Hypothalamus (tissue), 51 donors: ENCODE measurements around the gene CAPN10.
"Not testable (repeated sequence)": the region's sequence is repeated elsewhere in the genome, so short reads cannot be mapped to it uniquely, and the experiment has no call there.

Experiments used
- DNase-seq, 51 donors: peaks; one replicate each; lab custom pipeline; 2025; lab: John Stamatoyannopoulos, UW

CAPN10 gene

DNA sequence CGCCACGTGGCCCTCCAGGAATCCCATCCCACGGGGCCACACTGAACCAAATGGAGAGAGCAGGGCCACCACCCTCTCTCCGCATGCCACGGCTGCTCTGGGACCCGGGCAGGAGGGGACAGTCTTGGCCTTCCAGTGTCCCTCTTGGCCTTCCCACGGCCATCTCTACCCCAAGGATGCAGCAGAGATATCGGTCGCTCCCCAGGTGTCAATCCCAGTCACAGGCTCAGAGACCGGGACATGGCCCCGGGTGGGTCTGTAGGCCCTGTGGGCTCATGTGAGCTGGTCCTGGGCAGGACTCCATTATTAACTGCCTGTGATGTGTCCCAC is 15.3 kb downstream of the CAPN10 start:
- DNase-seq: no peak

- DNase-seq: no peak
Measured at GRCh38 chr2:240602266-240603050, 15.9 kb downstream of the CAPN10 start.

DNA sequence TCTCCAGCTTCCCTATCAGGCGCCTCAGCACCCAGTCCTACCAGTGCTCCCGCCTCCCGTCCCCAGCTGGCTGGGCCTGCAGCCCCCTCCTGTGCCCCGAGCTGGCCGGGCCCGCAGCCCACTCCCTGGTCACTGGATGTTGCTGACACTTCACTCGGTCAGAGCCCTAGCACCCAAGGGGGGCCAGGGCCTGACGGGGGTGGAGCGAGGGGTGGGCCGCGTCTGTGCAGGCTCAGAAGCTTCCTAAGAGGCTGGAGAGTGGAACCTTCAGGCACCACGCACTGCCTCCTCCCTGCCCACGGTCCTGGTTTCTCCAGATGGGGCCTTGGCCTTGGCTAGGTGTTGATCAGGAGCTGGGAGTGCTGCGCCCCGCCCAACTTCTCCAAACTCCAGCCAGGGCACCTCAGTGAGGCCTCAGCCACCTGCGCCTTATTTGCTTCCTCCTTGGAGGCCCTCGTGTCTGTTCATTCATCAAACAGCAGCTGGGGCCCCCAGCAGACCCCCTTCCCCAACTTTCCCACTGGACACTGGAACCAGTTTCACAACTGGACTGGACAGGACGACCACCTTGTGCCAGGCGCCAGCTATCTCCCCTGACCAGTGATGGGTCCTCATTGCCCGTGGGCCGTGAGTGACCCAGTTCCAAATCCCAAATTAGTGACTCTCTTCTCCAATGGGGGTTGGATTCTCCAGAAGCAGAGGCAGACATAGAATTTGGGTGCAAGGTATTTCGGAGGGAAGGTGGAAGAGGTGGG is 16.7 kb downstream of the CAPN10 start:
- no peak for DNase-seq

DNA sequence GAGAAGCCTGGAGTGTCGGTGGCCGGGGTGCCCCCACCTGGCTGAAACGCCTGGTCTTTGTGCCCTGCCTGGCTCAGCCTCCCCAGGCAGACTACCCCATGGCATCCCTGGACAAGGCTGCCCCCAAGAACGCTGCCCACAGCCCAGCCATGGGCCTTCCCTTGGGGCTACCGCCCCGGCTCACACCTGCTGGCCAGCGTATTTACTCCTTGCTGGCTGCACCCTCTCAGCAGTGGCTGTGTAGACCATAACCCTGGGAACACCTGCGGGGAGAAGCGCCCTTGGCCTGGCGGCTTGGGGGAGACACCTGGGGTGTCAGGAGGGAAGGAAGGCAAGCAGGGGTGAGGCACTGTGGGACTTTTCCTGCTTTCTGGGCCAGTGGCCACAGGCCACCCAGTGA is 17.3 kb downstream of the CAPN10 start:
- DNase-seq: no peak

GRCh38 chr2:240604291-240604938 is 17.9 kb downstream of the CAPN10 start:
- DNase-seq: peak in 47 of 51 donors; percentile 25 to 94 (median 72)

DNA sequence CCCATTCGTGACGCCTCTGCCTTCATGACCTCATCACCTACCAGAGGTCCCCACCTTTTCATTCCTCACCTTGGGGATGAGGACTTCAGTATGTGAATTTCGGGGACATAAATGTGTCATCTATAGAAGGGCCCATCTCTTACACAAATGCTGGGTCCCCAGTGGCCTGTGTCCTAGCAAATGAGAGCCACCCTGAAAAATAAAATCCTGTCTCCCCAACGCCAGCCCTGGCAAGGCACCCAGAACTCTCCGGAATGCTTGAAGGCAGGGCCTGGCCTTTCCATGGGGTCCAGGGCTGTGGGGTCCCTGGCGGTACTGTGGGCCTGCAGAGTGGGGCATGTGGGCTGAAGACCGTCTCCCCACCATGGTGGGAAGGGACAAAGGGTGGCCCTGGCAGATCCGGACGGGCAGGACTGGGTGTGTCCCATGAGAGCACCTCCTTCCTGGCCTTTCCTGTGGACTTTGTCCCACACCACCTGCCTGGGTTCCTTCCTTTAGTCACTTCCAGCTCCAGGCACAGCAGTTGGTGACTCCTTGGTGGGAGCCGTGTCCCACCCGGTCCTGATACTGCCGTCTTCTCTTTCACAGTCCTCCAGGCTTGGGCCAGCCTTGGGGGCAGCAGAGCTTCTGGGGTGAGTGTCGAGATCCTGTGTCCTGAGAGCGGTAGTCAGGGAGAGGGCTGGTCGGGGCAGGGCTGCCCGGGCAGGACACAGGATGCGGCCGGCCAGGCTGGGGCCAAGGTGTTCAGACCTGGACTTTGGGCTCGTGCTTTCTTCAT is 18.6 kb downstream of the CAPN10 start:
- no peak for DNase-seq

GRCh38 chr2:240605867-240606743 is 19.6 kb downstream of the CAPN10 start:
- no peak for DNase-seq

- no peak for DNase-seq
Measured at GRCh38 chr2:240611601-240612210, 25.2 kb downstream of the CAPN10 start.

DNA sequence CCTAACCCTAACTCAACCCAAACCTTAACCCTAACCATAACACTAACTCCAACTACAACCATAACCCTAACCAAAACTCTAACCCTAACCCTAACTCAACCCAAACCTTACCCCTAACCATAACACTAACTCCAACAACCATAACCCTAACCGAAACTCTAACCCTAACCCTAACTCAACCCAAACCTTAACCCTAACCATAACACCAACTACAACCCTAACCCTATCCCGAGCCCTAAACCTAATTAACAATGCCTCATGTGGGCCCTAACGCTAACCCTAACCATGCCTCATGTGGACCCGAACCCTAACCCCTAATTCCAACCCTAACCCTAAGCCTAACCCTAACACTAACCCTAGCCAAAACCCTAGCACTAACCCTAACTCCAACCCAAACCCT is 27.2 kb downstream of the CAPN10 start:
- DNase-seq: no peak

- DNase-seq: no peak
Measured at GRCh38 chr2:240614391-240614790, 27.9 kb downstream of the CAPN10 start.

- no peak for DNase-seq
Measured at GRCh38 chr2:240615396-240615795, 28.9 kb downstream of the CAPN10 start.

DNA sequence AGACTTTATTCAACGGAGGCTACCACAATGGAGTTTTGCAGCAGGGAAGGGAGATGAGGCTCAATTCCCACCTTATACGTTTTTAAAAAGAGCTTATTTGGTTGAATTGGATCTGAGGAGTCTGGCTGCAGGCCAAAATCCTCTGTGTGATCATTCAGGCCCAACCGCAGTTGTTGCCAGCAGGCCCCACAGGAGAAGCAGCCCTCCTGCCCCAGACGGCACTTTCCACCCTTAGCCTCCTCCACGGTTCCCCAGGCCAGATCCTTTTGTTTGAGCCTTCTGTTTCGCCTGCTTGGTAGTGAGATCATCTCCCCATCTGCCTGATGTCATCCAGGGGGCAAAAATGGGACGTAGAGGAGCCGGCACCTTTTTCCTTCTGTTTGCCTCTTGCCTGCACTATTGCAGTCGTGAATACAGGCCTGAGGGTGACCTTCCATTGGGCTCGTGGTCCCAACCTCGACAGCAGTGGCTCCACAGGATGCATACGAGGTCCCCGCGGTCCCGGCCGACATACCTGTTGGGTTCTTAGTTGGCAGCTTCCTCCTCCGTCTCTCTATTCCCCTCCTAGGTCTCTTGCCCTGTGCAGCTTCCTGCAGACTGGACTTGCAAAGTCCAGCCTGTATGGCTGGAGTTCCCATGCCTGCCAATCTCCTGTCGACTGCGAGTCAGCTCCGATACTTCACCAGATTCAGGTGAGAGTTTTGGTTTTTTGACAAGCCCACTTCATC is 29.4 kb downstream of the CAPN10 start:
- no peak for DNase-seq

DNA sequence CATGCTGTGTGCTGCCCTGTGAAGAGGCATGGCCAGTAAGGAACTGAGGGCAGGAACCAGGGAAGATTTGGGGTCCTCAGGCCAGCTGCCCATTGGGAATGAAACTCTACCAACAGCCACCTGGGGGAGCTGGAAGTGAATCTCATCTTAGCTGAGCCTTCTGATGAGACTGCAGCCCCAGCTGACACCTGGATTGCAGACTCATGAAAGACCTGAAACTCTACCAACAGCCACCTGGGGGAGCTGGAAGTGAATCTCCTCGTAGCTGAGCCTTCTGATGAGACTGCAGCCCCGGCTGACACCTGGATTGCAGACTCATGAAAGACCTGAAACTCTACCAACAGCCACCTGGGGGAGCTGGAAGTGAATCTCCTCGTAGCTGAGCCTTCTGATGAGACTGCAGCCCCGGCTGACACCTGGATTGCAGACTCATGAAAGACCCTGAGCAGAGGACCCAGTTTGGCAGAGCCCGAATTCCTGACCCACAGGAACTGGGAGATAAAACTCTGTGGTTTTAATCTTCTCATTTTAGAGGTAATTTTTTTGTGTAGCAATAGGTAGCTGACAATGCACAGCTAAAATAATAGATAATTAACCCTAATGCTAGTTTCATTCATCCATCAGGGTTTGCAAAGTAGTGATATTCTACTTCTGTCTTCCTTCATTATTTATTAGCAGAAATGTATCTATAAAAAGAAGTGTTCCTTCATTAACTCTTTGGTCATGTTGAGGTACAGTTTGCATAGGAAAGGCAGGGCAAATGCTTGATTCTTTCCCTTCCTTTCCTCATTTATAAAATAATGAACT is 30.5 kb downstream of the CAPN10 start:
- not testable (repeated sequence) for DNase-seq

DNA sequence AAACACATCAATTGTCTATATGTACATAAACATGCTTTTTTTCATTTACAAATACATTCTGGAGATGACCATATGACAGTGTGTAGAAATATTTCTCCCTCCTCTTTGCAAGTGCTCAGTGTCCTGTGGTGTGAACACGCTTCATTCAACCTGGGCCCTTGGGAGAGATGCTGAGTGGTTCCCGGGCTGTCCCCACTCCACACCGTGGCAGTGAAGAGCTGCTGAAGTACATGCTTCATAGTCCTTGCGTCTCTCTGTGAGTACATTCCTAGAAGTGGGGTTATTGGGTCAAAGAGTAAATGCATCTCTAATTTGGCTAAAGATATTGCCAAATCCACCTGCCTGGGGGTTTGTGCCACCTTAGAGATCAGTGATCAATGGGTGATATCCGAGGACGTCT is 32.2 kb downstream of the CAPN10 start:
- DNase-seq: no peak

- DNase-seq: no peak
Measured at GRCh38 chr2:240619506-240620148, 33.1 kb downstream of the CAPN10 start.

GRCh38 chr2:240620149-240620731 is 33.7 kb downstream of the CAPN10 start:
- DNase-seq: no peak

GRCh38 chr2:240620859-240621258 is 34.3 kb downstream of the CAPN10 start:
- no peak for DNase-seq
